Natural killer cell (primary cell): ENCODE measurements around the gene CERS1. TPM values are rescaled to one million over a fixed set of nuclear protein-coding genes. Genes with fewer than 3 reads are reported as not detected.

Source experiments
- ATAC-seq, 3 donors: fragments of 150-1000 bp in 2 of 3; fragments of 200-7000 bp in 1 of 3; cut with Tn5 transposase; 1 replicate in 1 of 3; 2 replicates in 2 of 3; pipeline ENCODE4 v1.10.0; 2021; ENCODE audit warnings: mild to moderate bottlenecking in 2 of 3, moderate library complexity in 2 of 3
- DNase-seq, 2 donors: peaks; one replicate each; pipeline versions ENCODE4 v3.0.0 to v3.0.0-alpha.2; 2013 to 2021; ENCODE audit warnings: mixed read lengths in 1 of 2
- H3K27ac ChIP-seq: one replicate; pipeline ENCODE4 v1.5.1; 2013; ENCODE audit warnings: mild to moderate bottlenecking, low read length
- H3K27me3 ChIP-seq: one replicate; pipeline ENCODE4 v1.6.1; 2013; ENCODE audit warnings: low read length; ENCODE audit not compliant: control insufficient read depth, insufficient read depth
- H3K36me3 ChIP-seq: one replicate; pipeline ENCODE4 v1.6.1; 2013; ENCODE audit warnings: low read length; ENCODE audit not compliant: control insufficient read depth, insufficient read depth
- H3K4me1 ChIP-seq: one replicate; pipeline ENCODE4 v1.6.1; 2013; ENCODE audit warnings: low read length; ENCODE audit not compliant: control insufficient read depth, insufficient read depth
- H3K4me3 ChIP-seq: one replicate; pipeline ENCODE4 v1.5.1; 2013; ENCODE audit warnings: low read length
- H3K9me3 ChIP-seq: one replicate; pipeline ENCODE4 v1.6.1; 2013; ENCODE audit warnings: low read length; ENCODE audit not compliant: control insufficient read depth, insufficient read depth
- H3K27ac Mint-ChIP-seq, 2 donors: one replicate each; pipeline ENCODE4 v1.8.0; 2022; ENCODE audit warnings: mild to moderate bottlenecking in 2 of 2, mixed read lengths in 2 of 2, moderate library complexity in 1 of 2
- H3K27me3 Mint-ChIP-seq, 2 donors: one replicate each; pipeline ENCODE4 v1.8.0; 2022; ENCODE audit warnings: low read depth in 2 of 2, mixed read lengths in 2 of 2
- H3K36me3 Mint-ChIP-seq: one replicate; pipeline ENCODE4 v1.8.0; 2022; ENCODE audit warnings: mixed read lengths
- H3K4me1 Mint-ChIP-seq, 2 donors: one replicate each; pipeline ENCODE4 v1.8.0; 2022; ENCODE audit warnings: mixed read lengths in 2 of 2
- H3K4me3 Mint-ChIP-seq: one replicate; pipeline ENCODE4 v1.8.0; 2022; ENCODE audit warnings: mild to moderate bottlenecking, moderate library complexity, mixed read lengths
- H3K9me3 Mint-ChIP-seq, 2 donors: one replicate each; pipeline ENCODE4 v1.8.0; 2022; ENCODE audit warnings: mixed read lengths in 2 of 2
- WGBS: methylation state at CpG from one replicate; pipeline ENCODE4 v1.1.7; 2013; ENCODE audit warnings: missing lambda C conversion rate; ENCODE audit not compliant: insufficient coverage; 5-methylcytosine and 5-hydroxymethylcytosine counted together
- intact Hi-C: fragments of 100-400 bp; cut with micrococcal nuclease; formaldehyde crosslinking; loops from one replicate; pipeline ENCODE4 v1.14.2; 2022
- total RNA-seq, 4 donors: library from RNA; stranded (reverse); fragments of 120-200 nt in 1 of 4; gene quantifications; one replicate each; pipeline versions ENCODE4 v1.2.3 to v1.2.4, GENCODE V29; 2013 to 2022
- TF ChIP-seq, protein P1 (sequence below): fragments of 200-600 bp; IDR thresholded peaks from one replicate; pipeline ENCODE4 v1.8.0; 2022; ENCODE audit warnings: antibody characterized with exemption

CERS1 gene
- total RNA-seq, 3 donors from 2014 or later (not counting 1 experiment from before 2014, with no cell fraction given), result not detected

DNA sequence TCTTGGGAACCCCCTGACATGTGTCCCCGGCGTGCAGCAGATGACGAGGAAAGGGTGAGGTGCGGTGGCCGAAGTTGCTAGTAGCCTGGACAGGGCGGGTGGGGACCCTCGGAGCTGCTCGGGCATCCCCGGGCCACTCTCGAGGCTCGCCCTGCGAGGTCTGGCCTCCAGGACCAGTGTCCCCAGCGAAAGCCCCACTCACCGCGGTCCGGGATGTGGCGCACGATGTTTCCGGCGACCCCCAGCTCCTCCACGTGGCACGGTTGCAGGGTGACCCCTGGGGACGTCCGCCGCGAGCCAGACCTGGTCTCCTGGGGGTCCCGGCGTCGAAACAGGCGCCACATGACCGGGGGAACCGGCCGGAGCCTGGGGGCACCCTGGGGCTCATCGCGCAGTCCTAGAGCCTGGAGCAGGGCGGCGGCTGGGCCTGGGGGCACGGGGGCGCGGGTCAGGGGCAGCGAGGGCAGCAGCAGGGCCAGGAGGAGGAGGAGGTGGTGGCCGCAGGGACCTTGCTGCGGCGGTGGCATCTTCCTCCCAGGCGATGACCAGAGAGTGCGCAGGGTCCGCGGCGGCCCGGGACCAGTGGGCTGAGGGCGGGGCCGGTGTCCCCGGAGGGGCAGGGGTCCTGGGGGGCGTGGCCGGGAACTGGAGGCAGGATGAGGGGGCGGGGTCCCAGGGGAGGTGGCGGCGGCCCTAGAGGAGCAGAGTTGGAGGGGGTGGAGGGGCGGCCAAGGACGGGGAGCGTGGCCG is 26.0 kb downstream of the CERS1 start:
- DNase-seq (no peak), ATAC-seq (peak in 1 of 3 donors; percentile 1)
- Mint-ChIP-seq H3K4me1 (peaks cover 5 to 19% of the 10 kb centered on the region in 2 donors), H3K36me3 (no peaks in the 10 kb centered on the region), H3K4me3 (no peak overlapping the region), H3K9me3 (no peaks in the 10 kb centered on the region), H3K27ac (no peak overlapping the region), H3K27me3 (peaks cover 0 to 9% of the 10 kb centered on the region in 2 donors)
- no peak overlapping the region for H3K4me3 ChIP-seq
- intact Hi-C loops, result no loop called here
- peaks cover 32% of the 10 kb centered on the region for H3K36me3 ChIP-seq
- H3K9me3 ChIP-seq, result no peaks in the 10 kb centered on the region
- TF ChIP-seq, protein P1, sequence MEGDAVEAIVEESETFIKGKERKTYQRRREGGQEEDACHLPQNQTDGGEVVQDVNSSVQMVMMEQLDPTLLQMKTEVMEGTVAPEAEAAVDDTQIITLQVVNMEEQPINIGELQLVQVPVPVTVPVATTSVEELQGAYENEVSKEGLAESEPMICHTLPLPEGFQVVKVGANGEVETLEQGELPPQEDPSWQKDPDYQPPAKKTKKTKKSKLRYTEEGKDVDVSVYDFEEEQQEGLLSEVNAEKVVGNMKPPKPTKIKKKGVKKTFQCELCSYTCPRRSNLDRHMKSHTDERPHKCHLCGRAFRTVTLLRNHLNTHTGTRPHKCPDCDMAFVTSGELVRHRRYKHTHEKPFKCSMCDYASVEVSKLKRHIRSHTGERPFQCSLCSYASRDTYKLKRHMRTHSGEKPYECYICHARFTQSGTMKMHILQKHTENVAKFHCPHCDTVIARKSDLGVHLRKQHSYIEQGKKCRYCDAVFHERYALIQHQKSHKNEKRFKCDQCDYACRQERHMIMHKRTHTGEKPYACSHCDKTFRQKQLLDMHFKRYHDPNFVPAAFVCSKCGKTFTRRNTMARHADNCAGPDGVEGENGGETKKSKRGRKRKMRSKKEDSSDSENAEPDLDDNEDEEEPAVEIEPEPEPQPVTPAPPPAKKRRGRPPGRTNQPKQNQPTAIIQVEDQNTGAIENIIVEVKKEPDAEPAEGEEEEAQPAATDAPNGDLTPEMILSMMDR, result no peak
- WGBS, result 12% methylated on average over 62 of the region's 62 CpGs
- peaks cover 2% of the 10 kb centered on the region for H3K27me3 ChIP-seq
- H3K27ac ChIP-seq, result no peak overlapping the region
- H3K4me1 ChIP-seq, result peaks cover 17% of the 10 kb centered on the region

DNA sequence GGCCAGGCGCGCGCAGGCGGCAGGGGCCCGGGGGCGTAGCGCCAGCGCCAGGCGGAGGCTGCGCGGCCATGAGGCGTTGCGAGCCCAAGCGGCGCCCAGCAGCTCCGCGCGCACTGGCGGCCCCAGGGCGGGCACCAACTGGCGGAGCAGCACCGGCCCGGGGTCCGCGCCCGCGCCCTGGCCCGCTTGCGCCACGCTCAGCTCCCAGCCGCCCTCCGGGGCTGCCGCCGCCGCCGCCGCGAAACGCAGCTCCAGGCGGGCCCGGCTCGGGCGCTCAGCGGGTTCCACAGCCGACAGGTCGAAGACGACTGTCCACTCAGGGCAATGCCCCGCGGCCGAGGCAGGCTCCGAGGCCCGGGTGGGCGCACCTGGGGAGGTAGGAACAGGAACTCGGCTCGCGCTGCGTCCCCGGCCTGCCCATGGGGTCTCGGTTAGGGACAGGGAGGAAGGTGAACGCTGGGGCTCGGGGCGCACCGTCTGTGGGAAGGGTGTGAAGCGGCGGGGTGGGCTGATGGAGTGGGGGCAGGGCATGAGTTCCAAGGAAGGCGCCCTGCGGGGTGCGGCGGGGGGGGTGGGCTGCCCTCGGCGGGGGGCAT is 26.8 kb downstream of the CERS1 start:
- TF ChIP-seq, protein P1, result no peak
- Mint-ChIP-seq H3K27ac (no peak overlapping the region), H3K4me1 (peaks cover 5 to 19% of the 10 kb centered on the region in 2 donors), H3K27me3 (peaks cover 0 to 9% of the 10 kb centered on the region in 2 donors), H3K36me3 (no peaks in the 10 kb centered on the region), H3K4me3 (no peak overlapping the region), H3K9me3 (no peaks in the 10 kb centered on the region)
- Histone ChIP-seq H3K9me3 (no peaks in the 10 kb centered on the region), H3K27me3 (peaks cover 2% of the 10 kb centered on the region), H3K4me3 (no peak overlapping the region), H3K4me1 (peaks cover 17% of the 10 kb centered on the region), H3K27ac (no peak overlapping the region), H3K36me3 (peaks cover 35% of the 10 kb centered on the region)
- peak in 1 of 3 donors; percentile 6 for ATAC-seq
- DNase-seq, result no peak
- WGBS, result 45% methylated on average over 71 of the region's 71 CpGs
- intact Hi-C loops, result no loop called here

- no peak overlapping the region for H3K27ac ChIP-seq
- Mint-ChIP-seq H3K36me3 (no peaks in the 10 kb centered on the region), H3K9me3 (no peaks in the 10 kb centered on the region), H3K27ac (no peak overlapping the region), H3K4me1 (peaks cover 5 to 19% of the 10 kb centered on the region in 2 donors), H3K27me3 (peaks cover 0 to 9% of the 10 kb centered on the region in 2 donors), H3K4me3 (no peak overlapping the region)
- peaks cover 2% of the 10 kb centered on the region for H3K27me3 ChIP-seq
- ATAC-seq (no peak), DNase-seq (no peak)
- intact Hi-C loops, result no loop called here
- H3K9me3 ChIP-seq, result no peaks in the 10 kb centered on the region
- no peak overlapping the region for H3K4me3 ChIP-seq
- peaks cover 17% of the 10 kb centered on the region for H3K4me1 ChIP-seq
- peaks cover 41% of the 10 kb centered on the region for H3K36me3 ChIP-seq
- TF ChIP-seq, protein P1, result no peak
- 84% methylated on average over 77 of the region's 77 CpGs for WGBS
Measured at GRCh38 chr19:18868380-18869022, 27.5 kb downstream of the CERS1 start.
